Thyroid gland (tissue), 4 donors: ENCODE measurements around the gene MBD1.
"Not testable (repeated sequence)": the region's sequence is repeated elsewhere in the genome, so short reads cannot be mapped to it uniquely, and the experiment has no call there.

ENCODE experiments used
- CTCF ChIP-seq, 6 experiments: fragments of 200-600 bp in 3 of 6; fragments of 450-650 bp in 3 of 6; sonication (generic) in 3 of 6; IDR thresholded peaks; one replicate each; pipeline ENCODE4 v1.5.1; 2016 to 2019; ENCODE audit warnings: antibody characterized with exemption in 6 of 6, mild to moderate bottlenecking in 2 of 6, inconsistent platforms in 1 of 6, moderate library complexity in 1 of 6
- POLR2A ChIP-seq, 2 donors: fragments of 450-650 bp; IDR thresholded peaks; one replicate each; pipeline ENCODE4 v1.6.1; 2017; ENCODE audit warnings: antibody characterized with exemption in 2 of 2, mild to moderate bottlenecking in 2 of 2, moderate library complexity in 1 of 2

GRCh38 chr18:50308851-50309250 lies 27.5 kb upstream of the MBD1 start:
- TF ChIP-seq CTCF, POLR2A (IDR thresholded peaks at IDR 0.05): not testable (repeated sequence)
